HG03060 (cell line): ENCODE data around the gene ZBTB6.

ENCODE experiments used
- ATAC-seq: cut with Tn5 transposase; IDR thresholded peaks from one replicate; pipeline ENCODE4 v1.9.1; 2021; ENCODE audit warnings: low read depth, moderate number of reproducible peaks; ENCODE audit not compliant: unreplicated experiment

Gene ZBTB6

GRCh38 chr9:122912964-122913673 lies at the start of gene ZBTB6:
Gene ZBTB6 (minus strand): TSS chr9:122913323. CDS start chr9:122912072, 1,251 bp downstream.
- peak; percentile 92 for ATAC-seq

- no peak for ATAC-seq
Observed at GRCh38 chr9:122961139-122961538, 48.0 kb upstream of the ZBTB6 start.

GRCh38 chr9:122955961-122956360 lies 42.8 kb upstream of the ZBTB6 start:
- no peak for ATAC-seq

- ATAC-seq, result no peak
Observed at GRCh38 chr9:122954253-122954691, 41.1 kb upstream of the ZBTB6 start.

GRCh38 chr9:122951056-122951455 lies 37.9 kb upstream of the ZBTB6 start:
- ATAC-seq, result no peak

GRCh38 chr9:122950263-122950662 lies 37.1 kb upstream of the ZBTB6 start:
- no peak for ATAC-seq

GRCh38 chr9:122949696-122950095 lies 36.6 kb upstream of the ZBTB6 start:
- ATAC-seq, result no peak

- no peak for ATAC-seq
Observed at GRCh38 chr9:122948313-122948712, 35.2 kb upstream of the ZBTB6 start.

GRCh38 chr9:122946461-122947005 lies 33.4 kb upstream of the ZBTB6 start:
- no peak for ATAC-seq

- no peak for ATAC-seq
Observed at GRCh38 chr9:122944960-122945888, 32.1 kb upstream of the ZBTB6 start.

- no peak for ATAC-seq
Observed at GRCh38 chr9:122941582-122942234, 28.6 kb upstream of the ZBTB6 start.

GRCh38 chr9:122940749-122941581 lies 27.8 kb upstream of the ZBTB6 start, which contains the start of gene RABGAP1:
Gene RABGAP1 (plus strand): TSS chr9:122941020. CDS start chr9:122957060, 16,040 bp downstream.
- ATAC-seq, result peak; percentile 96

- ATAC-seq, result no peak
Observed at GRCh38 chr9:122940454-122940748, 27.3 kb upstream of the ZBTB6 start.

- no peak for ATAC-seq
Observed at GRCh38 chr9:122939601-122940000, 26.5 kb upstream of the ZBTB6 start.

- ATAC-seq, result no peak
Observed at GRCh38 chr9:122936883-122937282, 23.8 kb upstream of the ZBTB6 start.

- ATAC-seq, result no peak
Observed at GRCh38 chr9:122936464-122936863, 23.3 kb upstream of the ZBTB6 start.

GRCh38 chr9:122931226-122932121 lies 18.4 kb upstream of the ZBTB6 start, which contains the start of gene ZBTB26:
Gene ZBTB26 (minus strand): TSS chr9:122931512. CDS start chr9:122919934, 11,578 bp downstream.
- ATAC-seq, result peak; percentile 91

GRCh38 chr9:122930541-122931225 lies 17.6 kb upstream of the ZBTB6 start:
- ATAC-seq, result no peak
